Measurements from ENCODE around the gene USH2A.

- TF ChIP-seq CTCF (IDR thresholded peaks at IDR 0.05) (no peak), EP300 (IDR thresholded peaks at IDR 0.05) (no peak), POLR2AphosphoS5 (IDR thresholded peaks at IDR 0.05) (no peak)
Measured at GRCh38 chr1:215637041-215637573, 786.1 kb downstream of the USH2A start.
